GM23338 (cell line): ENCODE results near the gene APBB1. TPM values are rescaled to one million over a fixed set of nuclear protein-coding genes. Genes with fewer than 3 reads are reported as not detected.

Experiments
- ATAC-seq: fragments of 200-7000 bp; cut with Tn5 transposase; 3 replicates; pipeline ENCODE4 v1.9.1; 2020
- DNase-seq: peaks from one replicate; pipeline ENCODE4 v3.0.0-alpha.2; 2015; ENCODE audit warnings: low spot score
- H2AFZ ChIP-seq: fragments of 200-600 bp; sonication (generic); 2 replicates; pipeline ENCODE4 v1.8.0; 2016; ENCODE audit warnings: antibody characterized with exemption, mild to moderate bottlenecking, moderate library complexity
- H3F3A ChIP-seq: fragments of 200-600 bp; sonication (generic); replicated peaks from 2 replicates; pipeline ENCODE4 v1.8.0; 2017; ENCODE audit warnings: antibody characterized with exemption, mixed run types, low read depth
- H3K27ac ChIP-seq: fragments of 200-600 bp; sonication (generic); 2 replicates; pipeline ENCODE4 v1.6.1; 2016; ENCODE audit warnings: low read depth
- H3K27me3 ChIP-seq: fragments of 200-600 bp; sonication (generic); 2 replicates; pipeline ENCODE4 v1.8.0; 2016; ENCODE audit warnings: mild to moderate bottlenecking, mixed run types, moderate library complexity; ENCODE audit not compliant: insufficient read depth
- H3K36me3 ChIP-seq: fragments of 200-600 bp; sonication (generic); 2 replicates; pipeline ENCODE4 v1.8.0; 2016; ENCODE audit warnings: mild to moderate bottlenecking; ENCODE audit not compliant: insufficient read depth
- H3K4me1 ChIP-seq: fragments of 200-600 bp; sonication (generic); 2 replicates; pipeline ENCODE4 v1.8.0; 2016; ENCODE audit warnings: mild to moderate bottlenecking, moderate library complexity; ENCODE audit not compliant: insufficient read depth
- H3K4me2 ChIP-seq: fragments of 200-600 bp; sonication (generic); 2 replicates; pipeline ENCODE4 v1.7.1; 2017; ENCODE audit warnings: mixed run types
- H3K4me3 ChIP-seq: fragments of 200-600 bp; sonication (generic); 2 replicates; pipeline ENCODE4 v1.6.1; 2016; ENCODE audit warnings: mixed run types
- H3K79me2 ChIP-seq: fragments of 200-600 bp; sonication (generic); replicated peaks from 2 replicates; pipeline ENCODE4 v1.8.0; 2017; ENCODE audit warnings: mild to moderate bottlenecking; ENCODE audit not compliant: insufficient read depth
- H3K9me2 ChIP-seq: fragments of 200-600 bp; sonication (generic); 2 replicates; pipeline ENCODE4 v1.8.0; 2017; ENCODE audit not compliant: insufficient read depth
- H4K20me1 ChIP-seq: fragments of 200-600 bp; sonication (generic); replicated peaks from 2 replicates; pipeline ENCODE4 v1.8.0; 2017; ENCODE audit warnings: mild to moderate bottlenecking; ENCODE audit not compliant: insufficient read depth
- H3K27ac Mint-ChIP-seq: 2 replicates; pipeline ENCODE4 v1.8.0; 2020; ENCODE audit warnings: inconsistent platforms, mild to moderate bottlenecking, moderate library complexity, mixed read lengths
- H3K27me3 Mint-ChIP-seq: 3 replicates; pipeline ENCODE4 v1.8.0; 2022; ENCODE audit warnings: low read depth, mild to moderate bottlenecking, moderate library complexity, mixed read lengths, inconsistent platforms; ENCODE audit not compliant: insufficient read depth, poor library complexity
- H3K36me3 Mint-ChIP-seq: 3 replicates; pipeline ENCODE4 v1.8.0; 2021; ENCODE audit warnings: low read depth, mild to moderate bottlenecking, inconsistent platforms, moderate library complexity, mixed read lengths
- H3K4me1 Mint-ChIP-seq: 3 replicates; pipeline ENCODE4 v1.8.0; 2020; ENCODE audit warnings: mild to moderate bottlenecking, inconsistent platforms, mixed read lengths
- H3K4me3 Mint-ChIP-seq: 3 replicates; pipeline ENCODE4 v1.8.0; 2021; ENCODE audit warnings: moderate library complexity, mild to moderate bottlenecking, inconsistent platforms, mixed read lengths
- H3K9me3 Mint-ChIP-seq: 3 replicates; pipeline ENCODE4 v1.8.0; 2020; ENCODE audit warnings: moderate library complexity, mild to moderate bottlenecking, inconsistent platforms, mixed read lengths
- ETS1 ChIP-seq: IDR thresholded peaks from 2 replicates; pipeline ENCODE4 v1.6.1; 2016; ENCODE audit warnings: antibody characterized with exemption
- EZH2 ChIP-seq: fragments of 200-600 bp; sonication (generic); IDR thresholded peaks from one replicate; pipeline ENCODE4 v1.8.0; 2017; ENCODE audit warnings: antibody characterized with exemption, mild to moderate bottlenecking, low read depth; ENCODE audit not compliant: unreplicated experiment
- EZH2phosphoT487 ChIP-seq: fragments of 200-600 bp; sonication (generic); IDR thresholded peaks from one replicate; pipeline ENCODE4 v1.8.1; 2018; ENCODE audit warnings: antibody characterized with exemption; ENCODE audit not compliant: unreplicated experiment
- JUNB ChIP-seq: IDR thresholded peaks from one replicate; pipeline ENCODE4 v1.6.1; 2016; ENCODE audit warnings: antibody characterized with exemption; ENCODE audit not compliant: unreplicated experiment
- NANOG ChIP-seq: IDR thresholded peaks from 2 replicates; pipeline ENCODE4 v1.6.1; 2016; ENCODE audit warnings: antibody characterized with exemption, borderline replicate concordance
- POLR2AphosphoS5 ChIP-seq: IDR thresholded peaks from 2 replicates; pipeline ENCODE4 v1.6.1; 2016; ENCODE audit warnings: antibody characterized with exemption, low read depth
- STAT1 ChIP-seq: IDR thresholded peaks from one replicate; pipeline ENCODE4 v1.6.1; 2016; ENCODE audit warnings: antibody characterized with exemption; ENCODE audit not compliant: unreplicated experiment
- ZNF114 ChIP-seq: fragments of 250-450 bp; sonication (Bioruptor Pico); IDR thresholded peaks from 2 replicates; pipeline ENCODE4 v1.5.0; 2020; ENCODE audit warnings: mild to moderate bottlenecking, moderate library complexity
- ZNF331 ChIP-seq: fragments of 250-450 bp; sonication (Bioruptor Pico); IDR thresholded peaks from 2 replicates; pipeline ENCODE4 v1.5.0; 2020; ENCODE audit warnings: low read depth, mild to moderate bottlenecking, moderate library complexity
- polyA plus RNA-seq: library from polyadenylated mRNA; unstranded; fragments of >200 nt; fragmentation: Nextera tagmentation; extraction: Ambion mirVana; gene quantifications from 2 replicates; pipeline ENCODE4 v1.2.1, GENCODE V29; 2016
- total RNA-seq: library from RNA; depleted of rRNA; stranded (reverse); fragments of >200 nt; shearing (Covaris generic); gene quantifications from 2 replicates; pipeline ENCODE4 v1.2.3, GENCODE V29; 2014
- TF ChIP-seq, protein P1 (sequence below): fragments of 250-450 bp; sonication (Bioruptor Pico); IDR thresholded peaks from 2 replicates; pipeline ENCODE4 v1.5.0; 2020; ENCODE audit warnings: mild to moderate bottlenecking, moderate library complexity
- TF ChIP-seq, protein P2 (sequence below): IDR thresholded peaks from one replicate; pipeline ENCODE4 v1.6.1; 2018; ENCODE audit warnings: antibody characterized with exemption; ENCODE audit not compliant: unreplicated experiment

Gene APBB1
- total and polyA plus RNA-seq, 2 experiments from 2014 or later, result 10.6 to 24.7 TPM

- peak; percentile 23 for DNase-seq
- H3K4me2 ChIP-seq, result no peak overlapping the region
- no peaks in the 10 kb centered on the region for H3K36me3 ChIP-seq
- no peaks in the 10 kb centered on the region for H3F3A ChIP-seq
- no peak overlapping the region for H3K4me3 Mint-ChIP-seq
- no peak overlapping the region for H3K27ac Mint-ChIP-seq
- H4K20me1 ChIP-seq, result no peaks in the 10 kb centered on the region
- no peak overlapping the region for H3K4me3 ChIP-seq
- no peaks in the 10 kb centered on the region for H3K27me3 ChIP-seq
- no peak for ATAC-seq
- no peaks in the 10 kb centered on the region for H3K79me2 ChIP-seq
- H3K4me1 Mint-ChIP-seq, result peaks cover 4% of the 10 kb centered on the region; the same call in 1 of the 3 replicates
- H3K9me2 ChIP-seq, result 0 out of 2 replicates have a peak, but pooled peaks cover 4% of the 10 kb centered on the region
- no peaks in the 10 kb centered on the region for H3K9me3 Mint-ChIP-seq
- H3K4me1 ChIP-seq, result no peaks in the 10 kb centered on the region
- TF ChIP-seq POLR2AphosphoS5 (no peak), ZNF114 (CRISPR knock-in tag) (no peak), EZH2 (no peak), STAT1 (no peak), ETS1 (no peak), JUNB (no peak), NANOG (no peak), ZNF331 (no peak), EZH2phosphoT487 (no peak)
- TF ChIP-seq, protein P1, sequence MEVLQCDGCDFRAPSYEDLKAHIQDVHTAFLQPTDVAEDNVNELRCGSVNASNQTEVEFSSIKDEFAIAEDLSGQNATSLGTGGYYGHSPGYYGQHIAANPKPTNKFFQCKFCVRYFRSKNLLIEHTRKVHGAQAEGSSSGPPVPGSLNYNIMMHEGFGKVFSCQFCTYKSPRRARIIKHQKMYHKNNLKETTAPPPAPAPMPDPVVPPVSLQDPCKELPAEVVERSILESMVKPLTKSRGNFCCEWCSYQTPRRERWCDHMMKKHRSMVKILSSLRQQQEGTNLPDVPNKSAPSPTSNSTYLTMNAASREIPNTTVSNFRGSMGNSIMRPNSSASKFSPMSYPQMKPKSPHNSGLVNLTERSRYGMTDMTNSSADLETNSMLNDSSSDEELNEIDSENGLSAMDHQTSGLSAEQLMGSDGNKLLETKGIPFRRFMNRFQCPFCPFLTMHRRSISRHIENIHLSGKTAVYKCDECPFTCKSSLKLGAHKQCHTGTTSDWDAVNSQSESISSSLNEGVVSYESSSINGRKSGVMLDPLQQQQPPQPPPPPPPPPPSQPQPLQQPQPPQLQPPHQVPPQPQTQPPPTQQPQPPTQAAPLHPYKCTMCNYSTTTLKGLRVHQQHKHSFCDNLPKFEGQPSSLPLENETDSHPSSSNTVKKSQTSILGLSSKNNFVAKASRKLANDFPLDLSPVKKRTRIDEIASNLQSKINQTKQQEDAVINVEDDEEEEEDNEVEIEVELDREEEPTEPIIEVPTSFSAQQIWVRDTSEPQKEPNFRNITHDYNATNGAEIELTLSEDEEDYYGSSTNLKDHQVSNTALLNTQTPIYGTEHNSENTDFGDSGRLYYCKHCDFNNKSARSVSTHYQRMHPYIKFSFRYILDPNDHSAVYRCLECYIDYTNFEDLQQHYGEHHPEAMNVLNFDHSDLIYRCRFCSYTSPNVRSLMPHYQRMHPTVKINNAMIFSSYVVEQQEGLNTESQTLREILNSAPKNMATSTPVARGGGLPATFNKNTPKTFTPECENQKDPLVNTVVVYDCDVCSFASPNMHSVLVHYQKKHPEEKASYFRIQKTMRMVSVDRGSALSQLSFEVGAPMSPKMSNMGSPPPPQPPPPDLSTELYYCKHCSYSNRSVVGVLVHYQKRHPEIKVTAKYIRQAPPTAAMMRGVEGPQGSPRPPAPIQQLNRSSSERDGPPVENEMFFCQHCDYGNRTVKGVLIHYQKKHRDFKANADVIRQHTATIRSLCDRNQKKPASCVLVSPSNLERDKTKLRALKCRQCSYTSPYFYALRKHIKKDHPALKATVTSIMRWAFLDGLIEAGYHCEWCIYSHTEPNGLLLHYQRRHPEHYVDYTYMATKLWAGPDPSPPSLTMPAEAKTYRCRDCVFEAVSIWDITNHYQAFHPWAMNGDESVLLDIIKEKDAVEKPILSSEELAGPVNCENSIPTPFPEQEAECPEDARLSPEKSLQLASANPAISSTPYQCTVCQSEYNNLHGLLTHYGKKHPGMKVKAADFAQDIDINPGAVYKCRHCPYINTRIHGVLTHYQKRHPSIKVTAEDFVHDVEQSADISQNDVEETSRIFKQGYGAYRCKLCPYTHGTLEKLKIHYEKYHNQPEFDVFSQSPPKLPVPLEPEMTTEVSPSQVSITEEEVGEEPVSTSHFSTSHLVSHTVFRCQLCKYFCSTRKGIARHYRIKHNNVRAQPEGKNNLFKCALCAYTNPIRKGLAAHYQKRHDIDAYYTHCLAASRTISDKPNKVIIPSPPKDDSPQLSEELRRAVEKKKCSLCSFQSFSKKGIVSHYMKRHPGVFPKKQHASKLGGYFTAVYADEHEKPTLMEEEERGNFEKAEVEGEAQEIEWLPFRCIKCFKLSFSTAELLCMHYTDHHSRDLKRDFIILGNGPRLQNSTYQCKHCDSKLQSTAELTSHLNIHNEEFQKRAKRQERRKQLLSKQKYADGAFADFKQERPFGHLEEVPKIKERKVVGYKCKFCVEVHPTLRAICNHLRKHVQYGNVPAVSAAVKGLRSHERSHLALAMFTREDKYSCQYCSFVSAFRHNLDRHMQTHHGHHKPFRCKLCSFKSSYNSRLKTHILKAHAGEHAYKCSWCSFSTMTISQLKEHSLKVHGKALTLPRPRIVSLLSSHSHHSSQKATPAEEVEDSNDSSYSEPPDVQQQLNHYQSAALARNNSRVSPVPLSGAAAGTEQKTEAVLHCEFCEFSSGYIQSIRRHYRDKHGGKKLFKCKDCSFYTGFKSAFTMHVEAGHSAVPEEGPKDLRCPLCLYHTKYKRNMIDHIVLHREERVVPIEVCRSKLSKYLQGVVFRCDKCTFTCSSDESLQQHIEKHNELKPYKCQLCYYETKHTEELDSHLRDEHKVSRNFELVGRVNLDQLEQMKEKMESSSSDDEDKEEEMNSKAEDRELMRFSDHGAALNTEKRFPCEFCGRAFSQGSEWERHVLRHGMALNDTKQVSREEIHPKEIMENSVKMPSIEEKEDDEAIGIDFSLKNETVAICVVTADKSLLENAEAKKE (CRISPR knock-in tag), result no peak
- TF ChIP-seq, protein P2, sequence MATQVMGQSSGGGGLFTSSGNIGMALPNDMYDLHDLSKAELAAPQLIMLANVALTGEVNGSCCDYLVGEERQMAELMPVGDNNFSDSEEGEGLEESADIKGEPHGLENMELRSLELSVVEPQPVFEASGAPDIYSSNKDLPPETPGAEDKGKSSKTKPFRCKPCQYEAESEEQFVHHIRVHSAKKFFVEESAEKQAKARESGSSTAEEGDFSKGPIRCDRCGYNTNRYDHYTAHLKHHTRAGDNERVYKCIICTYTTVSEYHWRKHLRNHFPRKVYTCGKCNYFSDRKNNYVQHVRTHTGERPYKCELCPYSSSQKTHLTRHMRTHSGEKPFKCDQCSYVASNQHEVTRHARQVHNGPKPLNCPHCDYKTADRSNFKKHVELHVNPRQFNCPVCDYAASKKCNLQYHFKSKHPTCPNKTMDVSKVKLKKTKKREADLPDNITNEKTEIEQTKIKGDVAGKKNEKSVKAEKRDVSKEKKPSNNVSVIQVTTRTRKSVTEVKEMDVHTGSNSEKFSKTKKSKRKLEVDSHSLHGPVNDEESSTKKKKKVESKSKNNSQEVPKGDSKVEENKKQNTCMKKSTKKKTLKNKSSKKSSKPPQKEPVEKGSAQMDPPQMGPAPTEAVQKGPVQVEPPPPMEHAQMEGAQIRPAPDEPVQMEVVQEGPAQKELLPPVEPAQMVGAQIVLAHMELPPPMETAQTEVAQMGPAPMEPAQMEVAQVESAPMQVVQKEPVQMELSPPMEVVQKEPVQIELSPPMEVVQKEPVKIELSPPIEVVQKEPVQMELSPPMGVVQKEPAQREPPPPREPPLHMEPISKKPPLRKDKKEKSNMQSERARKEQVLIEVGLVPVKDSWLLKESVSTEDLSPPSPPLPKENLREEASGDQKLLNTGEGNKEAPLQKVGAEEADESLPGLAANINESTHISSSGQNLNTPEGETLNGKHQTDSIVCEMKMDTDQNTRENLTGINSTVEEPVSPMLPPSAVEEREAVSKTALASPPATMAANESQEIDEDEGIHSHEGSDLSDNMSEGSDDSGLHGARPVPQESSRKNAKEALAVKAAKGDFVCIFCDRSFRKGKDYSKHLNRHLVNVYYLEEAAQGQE, result no peak
- no peaks in the 10 kb centered on the region for H3K36me3 Mint-ChIP-seq
- H3K27me3 Mint-ChIP-seq, result no peaks in the 10 kb centered on the region
- peak overlapping the region; percentile 90; the same call in 1 of the 2 replicates for H2AFZ ChIP-seq
- no peak overlapping the region for H3K27ac ChIP-seq
Observed at GRCh38 chr11:6371825-6372224, 47.1 kb downstream of the APBB1 start.
